NCI-H82 treated with DMSO at 0.1 percent for 48 hours (cell line): ENCODE data around the gene CCDC112.
"Not testable (repeated sequence)": the region's sequence is repeated elsewhere in the genome, so short reads cannot be mapped to it uniquely, and the experiment has no call there.

Experiments used
- DNase-seq: peaks from one replicate; lab custom pipeline; 2025; ENCODE audit not compliant: unreplicated experiment; lab: John Stamatoyannopoulos, UW

CCDC112 gene

DNA sequence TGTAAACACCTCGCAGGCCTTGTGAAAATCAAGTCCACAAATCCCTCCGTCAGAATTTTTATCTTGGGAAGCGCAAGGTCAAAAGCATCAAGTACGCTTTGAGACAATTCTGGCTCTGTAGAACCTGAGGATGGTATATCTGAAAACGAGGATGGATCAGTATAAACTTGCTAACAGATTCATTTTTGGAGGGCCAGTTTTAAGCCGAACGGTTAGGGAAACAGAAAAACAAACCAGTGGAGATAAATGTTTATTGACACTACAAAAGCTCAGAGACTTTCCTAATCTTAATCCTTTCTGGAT is 33.4 kb downstream of the CCDC112 start:
- peak; percentile 7 for DNase-seq

- peak; percentile 10 for DNase-seq
Observed at GRCh38 chr5:115262321-115263077, 34.0 kb downstream of the CCDC112 start, which contains the start of gene PGGT1B. Gene PGGT1B, minus strand, starts transcription at chr5:115262877. Its CDS starts 26 bp downstream, at chr5:115262851.

- no peak for DNase-seq
Observed at GRCh38 chr5:115262011-115262320, 34.5 kb downstream of the CCDC112 start.

- DNase-seq, result no peak
Observed at GRCh38 chr5:115260248-115260647, 36.2 kb downstream of the CCDC112 start.

- no peak for DNase-seq
Observed at GRCh38 chr5:115257981-115258380, 38.5 kb downstream of the CCDC112 start.

- DNase-seq, result not testable (repeated sequence)
Observed at GRCh38 chr5:115249379-115249778, 47.1 kb downstream of the CCDC112 start.

GRCh38 chr5:115246361-115246991 is 50.0 kb downstream of the CCDC112 start:
- DNase-seq, result peak; percentile 8

DNA sequence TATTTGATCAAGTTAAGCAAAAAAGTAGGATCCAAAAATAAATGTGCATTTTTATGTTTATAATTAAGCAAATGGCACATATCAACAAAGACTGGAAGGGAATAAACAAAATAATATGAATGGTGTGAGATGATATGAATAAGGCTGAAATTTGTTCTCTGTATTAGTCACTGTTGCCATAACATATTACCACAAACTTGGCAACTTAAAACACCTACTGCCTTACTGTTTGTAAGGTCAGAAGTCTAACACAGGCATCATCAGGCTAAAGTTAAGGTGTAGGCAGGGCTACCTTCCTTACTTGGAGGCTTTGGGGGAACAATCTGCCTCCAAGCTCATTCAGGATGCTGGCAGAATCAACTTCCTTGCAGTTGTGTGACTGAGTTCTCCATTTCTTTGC is 53.0 kb downstream of the CCDC112 start:
- no peak for DNase-seq

DNA sequence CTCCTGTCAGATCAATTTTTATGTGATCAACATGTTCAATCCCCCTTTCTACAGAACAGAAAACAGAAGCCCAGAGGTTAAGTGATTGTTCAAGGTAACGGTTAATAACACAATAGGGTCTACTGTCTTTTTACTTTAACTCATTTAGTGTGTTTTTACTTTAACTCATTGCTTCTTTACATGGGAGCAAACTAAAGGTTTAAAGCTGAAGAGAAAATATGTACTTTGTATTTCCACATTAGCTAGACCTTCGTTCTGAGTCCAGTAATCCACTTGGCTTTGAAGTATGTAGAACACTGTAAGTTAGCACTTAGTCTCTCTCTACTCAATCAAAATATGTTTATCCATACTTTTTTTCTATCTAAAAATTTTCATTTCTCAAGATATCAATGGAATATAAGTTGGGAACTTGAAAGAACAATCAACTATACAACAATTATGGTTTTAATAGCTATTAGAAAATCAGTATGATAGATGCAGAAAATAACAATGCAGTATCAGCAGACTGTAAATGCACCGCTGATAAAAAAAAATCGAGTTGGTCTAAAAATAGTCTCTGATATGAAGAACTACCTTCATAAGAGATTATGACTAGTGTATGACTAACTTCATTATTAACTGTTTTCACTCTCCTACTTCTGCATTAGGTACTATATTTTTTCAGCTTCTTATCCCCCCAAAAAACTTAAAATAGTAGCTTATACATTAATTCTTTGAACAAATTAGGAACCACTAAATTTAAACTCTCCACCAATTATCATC is 54.4 kb downstream of the CCDC112 start:
- DNase-seq, result no peak

GRCh38 chr5:115237066-115237465 is 59.4 kb downstream of the CCDC112 start:
- DNase-seq, result no peak

DNA sequence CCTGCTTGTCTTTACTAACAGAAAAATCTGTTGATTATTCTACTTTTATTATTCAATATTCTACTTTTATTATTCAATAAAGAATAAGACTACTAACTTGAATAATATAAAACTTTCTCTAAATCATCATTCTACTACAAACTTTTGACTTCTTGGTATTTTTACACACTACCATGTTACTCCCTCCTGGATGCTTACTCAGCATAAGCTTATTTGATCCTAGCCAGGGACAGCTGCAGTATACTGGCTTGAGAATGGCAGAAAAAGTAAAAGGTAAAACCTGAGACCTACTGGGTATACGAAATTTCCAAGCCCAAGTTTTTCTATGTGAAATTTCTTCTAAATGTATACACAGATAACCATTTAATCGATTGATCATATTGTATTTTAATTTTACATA is 59.9 kb downstream of the CCDC112 start:
- no peak for DNase-seq

DNA sequence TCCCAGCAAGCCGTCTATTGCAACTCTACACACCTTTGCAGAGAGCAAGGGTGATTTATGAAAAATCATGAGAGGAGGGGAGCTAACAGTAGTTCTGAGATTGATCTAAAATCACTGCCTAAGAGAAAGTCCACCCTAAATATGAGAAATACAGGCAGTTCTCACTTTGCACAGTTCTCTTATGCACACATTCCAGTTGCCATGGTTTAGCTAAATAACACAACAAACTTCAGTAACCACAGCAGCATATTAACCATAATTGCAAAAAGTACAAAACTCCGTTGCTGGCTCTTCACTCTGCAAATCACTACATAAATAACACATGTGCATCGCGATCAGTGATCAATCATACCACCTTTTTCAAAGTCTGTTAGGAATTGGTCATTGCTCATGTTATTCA is 64.9 kb downstream of the CCDC112 start:
- DNase-seq, result no peak

DNA sequence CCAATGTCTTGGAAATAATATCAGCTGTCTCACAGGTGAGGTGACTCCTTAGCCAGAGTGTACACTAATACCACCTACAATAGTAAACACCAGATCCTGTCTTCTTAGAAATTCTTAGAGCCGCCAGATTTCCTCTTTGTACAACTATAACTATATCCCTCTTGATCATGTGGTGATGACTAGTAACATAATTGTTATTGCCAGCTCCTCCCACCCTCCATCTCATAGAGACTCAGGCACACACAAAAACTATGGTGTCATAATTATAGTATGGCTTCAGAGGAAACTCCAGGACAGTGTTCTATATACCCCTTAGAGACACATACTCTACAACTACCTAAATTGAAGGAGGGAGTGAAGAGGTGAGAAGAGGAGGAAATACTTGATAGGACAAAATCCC is 66.8 kb downstream of the CCDC112 start:
- DNase-seq, result no peak

- DNase-seq, result no peak
Observed at GRCh38 chr5:115227281-115227680, 69.2 kb downstream of the CCDC112 start.
